ENCODE data around the gene EID2. TPM values are rescaled to one million over a fixed set of nuclear protein-coding genes. Genes with fewer than 3 reads are reported as not detected.

Gene EID2
- 27.4 TPM for polyA plus RNA-seq (2013, experiment 1 of 2)
- polyA plus RNA-seq (2013, experiment 2 of 2): 28.6 TPM

DNA sequence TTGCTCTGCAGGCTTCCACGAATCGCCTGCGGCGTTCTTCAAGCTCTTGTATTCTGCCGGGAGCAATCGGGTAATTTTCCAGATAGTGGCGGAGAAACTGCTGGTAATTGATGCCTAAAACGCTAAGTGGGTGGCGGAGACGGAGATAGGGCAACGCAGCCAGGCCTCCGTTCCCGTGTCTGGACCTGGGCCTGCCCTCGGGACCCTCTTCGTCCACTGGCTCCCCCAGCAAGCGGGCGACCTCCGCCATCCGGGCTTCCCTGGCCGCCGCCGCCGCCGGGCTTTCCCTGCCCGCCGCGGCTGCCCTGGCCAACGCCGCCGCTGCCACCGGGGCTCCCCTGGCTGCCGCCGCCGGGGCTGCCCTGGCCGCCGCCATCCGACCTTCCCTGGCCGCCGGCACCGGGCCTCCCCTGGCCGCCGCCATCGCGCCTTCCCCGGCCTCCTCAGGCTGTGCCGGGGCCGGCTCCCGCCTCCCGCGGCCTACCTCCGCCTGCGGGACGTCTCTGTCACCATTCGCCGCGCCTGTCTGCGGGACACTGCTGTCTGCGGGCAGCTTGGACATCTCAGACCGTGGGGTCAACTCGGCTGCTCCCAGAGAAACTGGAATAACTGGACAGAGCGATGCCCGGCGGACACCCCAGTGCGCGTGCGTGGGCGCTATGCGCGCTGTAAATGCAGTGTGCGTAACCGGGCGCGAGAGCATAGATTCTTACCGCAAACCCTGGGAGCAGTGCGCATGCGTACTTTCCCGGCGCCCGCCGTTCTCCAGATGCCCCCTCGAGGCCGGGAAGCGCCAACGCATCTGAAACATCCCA, at the start of gene EID2:
Gene EID2 (minus strand): TSS at position 644 of the 815 bp plus-strand sequence. CDS start 82 bp downstream, at position 562.
- no peak within 1 kb of the TSS for H2BK120ac ChIP-seq (ENCODE audit: low read depth, low read length)
- H3K36me3 ChIP-seq (replicated peaks in 1 of 2; ENCODE audit: control insufficient read depth in 2 of 2, insufficient read depth in 2 of 2, low read length in 2 of 2): no peaks in the 10 kb centered on the region
- peak within 1 kb of the TSS; percentile 92 for H3K27ac ChIP-seq (replicated peaks; ENCODE audit: low read length)
- no peak within 1 kb of the TSS for H2BK12ac ChIP-seq (ENCODE audit: low read length)
- peak within 1 kb of the TSS; percentile 98 for H3K4ac ChIP-seq (ENCODE audit: low read length)
- peak within 1 kb of the TSS; percentile 94 for H2BK5ac ChIP-seq (ENCODE audit: low read length)
- peak within 1 kb of the TSS; percentile 73 to 100 for H3K4me3 ChIP-seq (ENCODE audit: low read length in 2 of 2)
- peak within 1 kb of the TSS; percentile 99 for H3K18ac ChIP-seq (ENCODE audit: low read length)
- DNase-seq (ENCODE audit: low spot score): peak; percentile 94
- H2BK15ac ChIP-seq (ENCODE audit: low read length): peak within 1 kb of the TSS; percentile 38
- H4K8ac ChIP-seq (ENCODE audit: low read depth, low read length): peak within 1 kb of the TSS; percentile 17
- peaks cover 0 to 2% of the 10 kb centered on the region in 2 donors for H3K9me3 ChIP-seq (replicated peaks in 1 of 2; ENCODE audit: control insufficient read depth in 2 of 2, insufficient read depth in 1 of 2, low read depth in 1 of 2, low read length in 2 of 2)
- peak within 1 kb of the TSS; percentile 94 for H3K23ac ChIP-seq (ENCODE audit: low read depth, low read length, poor library complexity)
- WGBS, 2 donors (ENCODE audit: extremely low coverage in 2 of 2, insufficient read length in 2 of 2, insufficient replicate concordance in 1 of 2): no CpG with 5 or more reads among the region's 84 CpGs
- peak within 1 kb of the TSS; percentile 84 for H3K4me2 ChIP-seq (ENCODE audit: insufficient read depth, low read length, poor library complexity, severe bottlenecking)
- H3K9ac ChIP-seq (ENCODE audit: low read depth, low read length, poor library complexity): peak within 1 kb of the TSS; percentile 97
- peaks cover 1% of the 10 kb centered on the region for H3K79me1 ChIP-seq (ENCODE audit: low read depth, low read length)
- peak within 1 kb of the TSS; percentile 93 for H2AFZ ChIP-seq (ENCODE audit: low read length)
- peak within 1 kb of the TSS; percentile 75 for H2AK5ac ChIP-seq (ENCODE audit: low read depth, low read length)
- peak within 1 kb of the TSS; percentile 26 for H4K91ac ChIP-seq (ENCODE audit: low read depth, low read length, poor library complexity)
- H3K27me3 ChIP-seq (ENCODE audit: control insufficient read depth in 3 of 3, insufficient read depth in 3 of 3, low read depth in 1 of 3, low read length in 3 of 3): no peaks in the 10 kb centered on the region
- peak within 1 kb of the TSS; percentile 96 for H3K14ac ChIP-seq (ENCODE audit: low read length)
- H3K4me1 ChIP-seq (ENCODE audit: control insufficient read depth in 2 of 2, insufficient read depth in 1 of 2, low read depth in 1 of 2, low read length in 2 of 2): peaks cover 5 to 13% of the 10 kb centered on the region in 2 donors

GRCh38 chr19:39588066-39588465, 48.1 kb upstream of the EID2 start:
- no peak overlapping the region for H3K4ac ChIP-seq (ENCODE audit: low read length)
- H2AK5ac ChIP-seq (ENCODE audit: low read depth, low read length): no peak overlapping the region
- H3K27me3 ChIP-seq (ENCODE audit: control insufficient read depth in 3 of 3, insufficient read depth in 3 of 3, low read depth in 1 of 3, low read length in 3 of 3): peaks cover 0 to under 1% (median 0%) of the 10 kb centered on the region in 3 experiments
- no peak overlapping the region for H3K4me2 ChIP-seq (ENCODE audit: insufficient read depth, low read length, poor library complexity, severe bottlenecking)
- H3K4me1 ChIP-seq (ENCODE audit: control insufficient read depth in 2 of 2, insufficient read depth in 1 of 2, low read depth in 1 of 2, low read length in 2 of 2): no peaks in the 10 kb centered on the region
- no peak overlapping the region for H3K4me3 ChIP-seq (ENCODE audit: low read length in 2 of 2)
- H2BK15ac ChIP-seq (ENCODE audit: low read length): no peak overlapping the region
- no peak overlapping the region for H3K27ac ChIP-seq (replicated peaks; ENCODE audit: low read length)
- no peaks in the 10 kb centered on the region for H3K9me3 ChIP-seq (replicated peaks in 1 of 2; ENCODE audit: control insufficient read depth in 2 of 2, insufficient read depth in 1 of 2, low read depth in 1 of 2, low read length in 2 of 2)
- H3K14ac ChIP-seq (ENCODE audit: low read length): no peak overlapping the region
- no peak overlapping the region for H2AFZ ChIP-seq (ENCODE audit: low read length)
- no peak overlapping the region for H2BK120ac ChIP-seq (ENCODE audit: low read depth, low read length)
- H3K79me1 ChIP-seq (ENCODE audit: low read depth, low read length): no peaks in the 10 kb centered on the region
- no peak overlapping the region for H4K8ac ChIP-seq (ENCODE audit: low read depth, low read length)
- no peak overlapping the region for H3K23ac ChIP-seq (ENCODE audit: low read depth, low read length, poor library complexity)
- no peak overlapping the region for H3K9ac ChIP-seq (ENCODE audit: low read depth, low read length, poor library complexity)
- no CpG with 5 or more reads among the region's 2 CpGs for WGBS, 2 donors (ENCODE audit: extremely low coverage in 2 of 2, insufficient read length in 2 of 2, insufficient replicate concordance in 1 of 2)
- H3K18ac ChIP-seq (ENCODE audit: low read length): no peak overlapping the region
- no peak for DNase-seq (ENCODE audit: low spot score)
- no peak overlapping the region for H2BK12ac ChIP-seq (ENCODE audit: low read length)
- H3K36me3 ChIP-seq (replicated peaks in 1 of 2; ENCODE audit: control insufficient read depth in 2 of 2, insufficient read depth in 2 of 2, low read length in 2 of 2): no peaks in the 10 kb centered on the region
- no peak overlapping the region for H4K91ac ChIP-seq (ENCODE audit: low read depth, low read length, poor library complexity)
- no peak overlapping the region for H2BK5ac ChIP-seq (ENCODE audit: low read length)

GRCh38 chr19:39587496-39587895, 47.5 kb upstream of the EID2 start:
- Histone ChIP-seq H3K4me3 (ENCODE audit: low read length in 2 of 2) (no peak overlapping the region), H2BK120ac (ENCODE audit: low read depth, low read length) (no peak overlapping the region), H2BK5ac (ENCODE audit: low read length) (no peak overlapping the region), H3K18ac (ENCODE audit: low read length) (no peak overlapping the region), H3K9ac (ENCODE audit: low read depth, low read length, poor library complexity) (no peak overlapping the region), H3K9me3 (replicated peaks in 1 of 2; ENCODE audit: control insufficient read depth in 2 of 2, insufficient read depth in 1 of 2, low read depth in 1 of 2, low read length in 2 of 2) (no peaks in the 10 kb centered on the region), H2AFZ (ENCODE audit: low read length) (no peak overlapping the region), H3K36me3 (replicated peaks in 1 of 2; ENCODE audit: control insufficient read depth in 2 of 2, insufficient read depth in 2 of 2, low read length in 2 of 2) (no peaks in the 10 kb centered on the region), H4K91ac (ENCODE audit: low read depth, low read length, poor library complexity) (no peak overlapping the region), H3K14ac (ENCODE audit: low read length) (no peak overlapping the region), H3K4me2 (ENCODE audit: insufficient read depth, low read length, poor library complexity, severe bottlenecking) (no peak overlapping the region), H2BK15ac (ENCODE audit: low read length) (no peak overlapping the region), H2BK12ac (ENCODE audit: low read length) (no peak overlapping the region), H2AK5ac (ENCODE audit: low read depth, low read length) (no peak overlapping the region), H3K4ac (ENCODE audit: low read length) (no peak overlapping the region), H3K27me3 (ENCODE audit: control insufficient read depth in 3 of 3, insufficient read depth in 3 of 3, low read depth in 1 of 3, low read length in 3 of 3) (peaks cover 0 to 5% (median 0%) of the 10 kb centered on the region in 3 experiments), H3K4me1 (ENCODE audit: control insufficient read depth in 2 of 2, insufficient read depth in 1 of 2, low read depth in 1 of 2, low read length in 2 of 2) (no peaks in the 10 kb centered on the region), H4K8ac (ENCODE audit: low read depth, low read length) (no peak overlapping the region), H3K79me1 (ENCODE audit: low read depth, low read length) (no peaks in the 10 kb centered on the region), H3K27ac (replicated peaks; ENCODE audit: low read length) (no peak overlapping the region), H3K23ac (ENCODE audit: low read depth, low read length, poor library complexity) (no peak overlapping the region)
- DNase-seq (ENCODE audit: low spot score): no peak
- no CpG with 5 or more reads among the region's 4 CpGs for WGBS, 2 donors (ENCODE audit: extremely low coverage in 2 of 2, insufficient read length in 2 of 2, insufficient replicate concordance in 1 of 2)

GRCh38 chr19:39582891-39583625, 43.1 kb upstream of the EID2 start:
- WGBS, 2 donors (ENCODE audit: extremely low coverage in 2 of 2, insufficient read length in 2 of 2, insufficient replicate concordance in 1 of 2): no CpG with 5 or more reads among the region's 8 CpGs

More at GRCh38 chr19:39582891-39583625, 43.1 kb upstream of the EID2 start:
- Histone ChIP-seq H3K18ac (ENCODE audit: low read length) (no peak overlapping the region), H3K9ac (ENCODE audit: low read depth, low read length, poor library complexity) (no peak overlapping the region), H2AK5ac (ENCODE audit: low read depth, low read length) (no peak overlapping the region), H2AFZ (ENCODE audit: low read length) (no peak overlapping the region), H3K36me3 (replicated peaks in 1 of 2; ENCODE audit: control insufficient read depth in 2 of 2, insufficient read depth in 2 of 2, low read length in 2 of 2) (peaks cover 0 to 1% of the 10 kb centered on the region in 2 donors), H3K27ac (replicated peaks; ENCODE audit: low read length) (no peak overlapping the region), H3K9me3 (replicated peaks in 1 of 2; ENCODE audit: control insufficient read depth in 2 of 2, insufficient read depth in 1 of 2, low read depth in 1 of 2, low read length in 2 of 2) (peaks cover 0 to 2% of the 10 kb centered on the region in 2 donors), H3K4ac (ENCODE audit: low read length) (no peak overlapping the region), H3K27me3 (ENCODE audit: control insufficient read depth in 3 of 3, insufficient read depth in 3 of 3, low read depth in 1 of 3, low read length in 3 of 3) (peaks cover 0 to 7% (median 0%) of the 10 kb centered on the region in 3 experiments), H2BK12ac (ENCODE audit: low read length) (no peak overlapping the region), H3K4me1 (ENCODE audit: control insufficient read depth in 2 of 2, insufficient read depth in 1 of 2, low read depth in 1 of 2, low read length in 2 of 2) (no peaks in the 10 kb centered on the region), H3K79me1 (ENCODE audit: low read depth, low read length) (no peaks in the 10 kb centered on the region), H3K23ac (ENCODE audit: low read depth, low read length, poor library complexity) (no peak overlapping the region), H2BK120ac (ENCODE audit: low read depth, low read length) (no peak overlapping the region), H4K91ac (ENCODE audit: low read depth, low read length, poor library complexity) (no peak overlapping the region), H3K4me3 (ENCODE audit: low read length in 2 of 2) (no peak overlapping the region), H2BK15ac (ENCODE audit: low read length) (no peak overlapping the region), H3K4me2 (ENCODE audit: insufficient read depth, low read length, poor library complexity, severe bottlenecking) (no peak overlapping the region), H3K14ac (ENCODE audit: low read length) (no peak overlapping the region), H4K8ac (ENCODE audit: low read depth, low read length) (no peak overlapping the region), H2BK5ac (ENCODE audit: low read length) (no peak overlapping the region)
- DNase-seq (ENCODE audit: low spot score): no peak
